NT2/D1 (cell line): ENCODE measurements around the gene COL11A2.
A peak's percentile ranks its signal among the peaks of the same experiment; 100 is the strongest.

ENCODE experiments used
- DNase-seq: peaks from one replicate; pipeline ENCODE4 v3.0.0-alpha.2; 2011; ENCODE audit warnings: low read depth, low spot score
- H3K27me3 ChIP-seq: 2 replicates; pipeline ENCODE4 v1.6.0; 2011; ENCODE audit warnings: mild to moderate bottlenecking; ENCODE audit not compliant: insufficient read length, insufficient read depth
- H3K36me3 ChIP-seq: 2 replicates; pipeline ENCODE4 v1.6.1; 2011; ENCODE audit warnings: mild to moderate bottlenecking, low read length, mixed read lengths; ENCODE audit not compliant: insufficient read depth, insufficient read length
- H3K4me1 ChIP-seq: 2 replicates; pipeline ENCODE4 v1.5.1; 2011; ENCODE audit not compliant: insufficient read depth, insufficient read length
- H3K4me3 ChIP-seq: 2 replicates; pipeline ENCODE4 v1.5.1; 2011; ENCODE audit warnings: low read depth; ENCODE audit not compliant: insufficient read length
- H3K9ac ChIP-seq: 2 replicates; pipeline ENCODE4 v1.6.0; 2011; ENCODE audit warnings: low read depth; ENCODE audit not compliant: insufficient read length
- H3K9me3 ChIP-seq: 2 replicates; pipeline ENCODE4 v1.5.1; 2011; ENCODE audit warnings: mild to moderate bottlenecking, low read length; ENCODE audit not compliant: insufficient read depth
- SUZ12 ChIP-seq: IDR thresholded peaks from 2 replicates; pipeline ENCODE4 v1.6.1; 2011; ENCODE audit not compliant: insufficient read length, insufficient read depth; ENCODE audit errors: extremely low read depth
- YY1 ChIP-seq: IDR thresholded peaks from 2 replicates; pipeline ENCODE4 v1.6.1; 2011; ENCODE audit not compliant: insufficient read length, insufficient read depth
- ZNF274 ChIP-seq: IDR thresholded peaks from 2 replicates; pipeline ENCODE4 v1.6.1; 2011; ENCODE audit warnings: mild to moderate bottlenecking, low read depth, low read length

Gene COL11A2

GRCh38 chr6:33163540-33163939 lies 28.7 kb downstream of the COL11A2 start:
- Histone ChIP-seq H3K9ac (no peak overlapping the region), H3K9me3 (no peaks in the 10 kb centered on the region), H3K4me3 (no peak overlapping the region), H3K4me1 (peaks cover 2% of the 10 kb centered on the region), H3K27me3 (peaks cover 8% of the 10 kb centered on the region), H3K36me3 (no peaks in the 10 kb centered on the region)
- TF ChIP-seq SUZ12 = no peak
- no peak for TF ChIP-seq YY1
- TF ChIP-seq ZNF274 = no peak
- DNase-seq = no peak

- Histone ChIP-seq H3K9ac (peak overlapping the region; percentile 75), H3K4me3 (peak overlapping the region; percentile 45), H3K4me1 (peaks cover 2% of the 10 kb centered on the region), H3K27me3 (peaks cover 11% of the 10 kb centered on the region), H3K9me3 (no peaks in the 10 kb centered on the region), H3K36me3 (no peaks in the 10 kb centered on the region)
- no peak for DNase-seq
- TF ChIP-seq ZNF274 (no peak), SUZ12 (no peak), YY1 (no peak)
Measured at GRCh38 chr6:33161354-33162331, 30.6 kb downstream of the COL11A2 start.

- Histone ChIP-seq H3K4me1 (peaks cover 2% of the 10 kb centered on the region), H3K27me3 (peaks cover 11% of the 10 kb centered on the region), H3K9ac (peak overlapping the region; percentile 42), H3K4me3 (no peak overlapping the region), H3K36me3 (no peaks in the 10 kb centered on the region), H3K9me3 (no peaks in the 10 kb centered on the region)
- no peak for DNase-seq
- TF ChIP-seq YY1 = no peak
- TF ChIP-seq SUZ12 = no peak
- no peak for TF ChIP-seq ZNF274
Measured at GRCh38 chr6:33160728-33161344, 31.4 kb downstream of the COL11A2 start.

GRCh38 chr6:33160096-33160495 lies 32.2 kb downstream of the COL11A2 start:
- TF ChIP-seq SUZ12 (no peak), YY1 (no peak), ZNF274 (no peak)
- no peaks in the 10 kb centered on the region for H3K9me3 ChIP-seq

GRCh38 chr6:33156964-33157363 lies 35.3 kb downstream of the COL11A2 start:
- H3K36me3 ChIP-seq = no peaks in the 10 kb centered on the region
- no peak for DNase-seq

More at GRCh38 chr6:33160096-33160495, 32.2 kb downstream of the COL11A2 start:
- Histone ChIP-seq H3K9ac (no peak overlapping the region), H3K4me1 (peaks cover 2% of the 10 kb centered on the region), H3K4me3 (no peak overlapping the region), H3K36me3 (no peaks in the 10 kb centered on the region), H3K27me3 (peaks cover 11% of the 10 kb centered on the region)
- no peak for DNase-seq

GRCh38 chr6:33156561-33156960 lies 35.7 kb downstream of the COL11A2 start:
- no peaks in the 10 kb centered on the region for H3K36me3 ChIP-seq
- no peak overlapping the region for H3K4me3 ChIP-seq
- H3K9me3 ChIP-seq = 0 out of 2 replicates have a peak, but pooled peaks cover 4% of the 10 kb centered on the region
- H3K9ac ChIP-seq = no peak overlapping the region
- H3K27me3 ChIP-seq = peaks cover 2% of the 10 kb centered on the region
- no peak for DNase-seq
- TF ChIP-seq YY1 = no peak
- no peak for TF ChIP-seq ZNF274
- no peak for TF ChIP-seq SUZ12
- no peaks in the 10 kb centered on the region for H3K4me1 ChIP-seq

More at GRCh38 chr6:33156964-33157363, 35.3 kb downstream of the COL11A2 start:
- Histone ChIP-seq H3K4me1 (peaks cover under 1% of the 10 kb centered on the region), H3K4me3 (no peak overlapping the region), H3K9me3 (no peaks in the 10 kb centered on the region), H3K27me3 (peaks cover 5% of the 10 kb centered on the region), H3K9ac (no peak overlapping the region)
- TF ChIP-seq YY1 (no peak), ZNF274 (no peak), SUZ12 (no peak)

- no peak overlapping the region for H3K4me3 ChIP-seq
- 0 out of 2 replicates have a peak, but pooled peaks cover 10% of the 10 kb centered on the region for H3K9me3 ChIP-seq
- H3K9ac ChIP-seq = no peak overlapping the region
- no peaks in the 10 kb centered on the region for H3K4me1 ChIP-seq
- peaks cover 2% of the 10 kb centered on the region for H3K27me3 ChIP-seq
- TF ChIP-seq YY1 (no peak), ZNF274 (no peak), SUZ12 (no peak)
- DNase-seq = no peak
- H3K36me3 ChIP-seq = no peaks in the 10 kb centered on the region
Measured at GRCh38 chr6:33154349-33154748, 37.9 kb downstream of the COL11A2 start.
